HepG2 (cell line): ENCODE data around the gene ERICH3. TPM values are rescaled to one million over a fixed set of nuclear protein-coding genes. Genes with fewer than 3 reads are reported as not detected.

Experiments used
- ATAC-seq: fragments of 200-7000 bp; cut with Tn5 transposase; 3 replicates; pipeline ENCODE4 v1.9.1; 2020; ENCODE audit warnings: mild to moderate bottlenecking, moderate library complexity
- BruUV-seq: library from RNA; stranded (reverse); fragments of 400-500 nt; replicated peaks from 2 replicates; lab custom pipeline; 2021; lab: Mats Ljungman, UMichigan
- CTCF ChIA-PET: fragments of 300-600 bp; formaldehyde crosslinking; extraction: SDS; loops from one replicate; lab custom pipeline; 2021; ENCODE audit warnings: low total read pairs, inconsistent platforms, low intra/inter-chr PET ratio; lab: Yijun Ruan, JAX
- POLR2A ChIA-PET: fragments of 350-600 bp; sonication (Branson Sonifier 250); formaldehyde crosslinking; loops from one replicate; lab custom pipeline; 2020; ENCODE audit warnings: antibody characterized with exemption, inconsistent platforms; lab: Yijun Ruan, JAX
- DNase-seq: peaks from one replicate; pipeline ENCODE4 v3.0.0-alpha.2; 2015; ENCODE audit warnings: low spot score
- FAIRE-seq: peaks from 3 replicates; lab custom pipeline; 2011; peaks lifted over from hg19 to GRCh38; lab: Jason Lieb, UNC
- H2AFZ ChIP-seq: one replicate; pipeline ENCODE4 v1.6.1; 2011; ENCODE audit warnings: low read length, inconsistent platforms
- H3K27ac ChIP-seq: fragments of 300-600 bp; 3 replicates; pipeline ENCODE4 v1.8.0; 2011; ENCODE audit warnings: mixed run types, mild to moderate bottlenecking, mixed read lengths, low read length, inconsistent platforms; ENCODE audit not compliant: insufficient read depth; ENCODE audit errors: extremely low read length
- H3K27me3 ChIP-seq, 2 experiments: fragments of 200-600 bp in 1 of 2; 2 replicates in 1 of 2; 3 replicates in 1 of 2; pipeline versions ENCODE4 v1.6.0 to v1.8.0; 2011; ENCODE audit warnings: low read length in 2 of 2, mild to moderate bottlenecking in 2 of 2, moderate library complexity in 2 of 2, inconsistent platforms in 1 of 2; ENCODE audit not compliant: insufficient read depth in 2 of 2, control insufficient read depth in 1 of 2
- H3K36me3 ChIP-seq, 2 experiments: fragments of 200-600 bp in 1 of 2; replicated peaks in 1 of 2; 2 replicates in 1 of 2; 3 replicates in 1 of 2; pipeline versions ENCODE4 v1.5.1 to v1.8.0; 2011; ENCODE audit warnings: low read length in 2 of 2, inconsistent platforms in 1 of 2; ENCODE audit not compliant: insufficient read depth in 2 of 2, control insufficient read depth in 1 of 2
- H3K4me1 ChIP-seq: 2 replicates; pipeline ENCODE4 v1.5.1; 2012; ENCODE audit warnings: low read length, inconsistent platforms; ENCODE audit not compliant: insufficient read depth
- H3K4me2 ChIP-seq: 2 replicates; pipeline ENCODE4 v1.6.0; 2011; ENCODE audit warnings: low read depth, low read length, inconsistent platforms
- H3K4me3 ChIP-seq, 3 experiments: fragments of 200-600 bp in 1 of 3; sonication (generic), shearing (Covaris generic) in 1 of 3; replicated peaks in 1 of 3; 2 replicates each; pipeline ENCODE4 v1.5.1; 2011 to 2016; ENCODE audit warnings: low read length in 3 of 3, inconsistent platforms in 2 of 3, low read depth in 2 of 3, mild to moderate bottlenecking in 2 of 3, control low read depth in 1 of 3, mixed read lengths in 1 of 3; ENCODE audit not compliant: insufficient read depth in 1 of 3
- H3K79me2 ChIP-seq: one replicate; pipeline ENCODE4 v1.6.1; 2011; ENCODE audit warnings: low read length, inconsistent platforms; ENCODE audit not compliant: insufficient read depth
- H3K9ac ChIP-seq: 2 replicates; pipeline ENCODE4 v1.6.0; 2011; ENCODE audit warnings: mild to moderate bottlenecking, low read depth, low read length, inconsistent platforms; ENCODE audit not compliant: insufficient read depth
- H3K9me3 ChIP-seq: 2 replicates; pipeline ENCODE4 v1.5.1; 2012; ENCODE audit warnings: mild to moderate bottlenecking, low read length
- H4K20me1 ChIP-seq: 2 replicates; pipeline ENCODE4 v1.6.0; 2011; ENCODE audit warnings: inconsistent platforms, mild to moderate bottlenecking, low read length, moderate library complexity; ENCODE audit not compliant: insufficient read depth
- BATF2 ChIP-seq: sonication (generic); formaldehyde crosslinking; IDR thresholded peaks from 2 replicates; pipeline ENCODE4 v1.8.0; 2022; ENCODE audit warnings: mild to moderate bottlenecking, missing genetic modification reagents, moderate library complexity
- CBX1 ChIP-seq: IDR thresholded peaks from one replicate; pipeline ENCODE4 v1.6.1; 2016; ENCODE audit warnings: antibody characterized with exemption, low read depth
- FOXC1 ChIP-seq: sonication (generic); formaldehyde crosslinking; IDR thresholded peaks from 2 replicates; pipeline ENCODE4 v1.8.0; 2022; ENCODE audit warnings: mild to moderate bottlenecking, missing genetic modification reagents, borderline replicate concordance
- KLF16 ChIP-seq, 2 experiments: sonication (generic) in 1 of 2; formaldehyde crosslinking in 1 of 2; IDR thresholded peaks; 2 replicates each; pipeline versions ENCODE4 v1.6.1 to v1.8.0; 2016 to 2023; ENCODE audit warnings: missing genetic modification reagents in 2 of 2, missing compliant biosample characterization in 1 of 2
- MLX ChIP-seq: IDR thresholded peaks from 2 replicates; pipeline ENCODE4 v1.6.1; 2016
- REL ChIP-seq: sonication (generic); formaldehyde crosslinking; conservative IDR thresholded peaks from 2 replicates; pipeline ENCODE4 v1.8.0; 2022; ENCODE audit warnings: mild to moderate bottlenecking, missing genetic modification reagents, moderate library complexity
- SCMH1 ChIP-seq: sonication (generic); formaldehyde crosslinking; IDR thresholded peaks from 2 replicates; pipeline ENCODE4 v1.9.0; 2021; ENCODE audit warnings: missing genetic modification reagents, mild to moderate bottlenecking, borderline replicate concordance
- SNAI1 ChIP-seq: sonication (generic); formaldehyde crosslinking; IDR thresholded peaks from 2 replicates; pipeline ENCODE4 v1.5.0; 2020; ENCODE audit warnings: mild to moderate bottlenecking, missing genetic modification reagents, borderline replicate concordance
- TBX3 ChIP-seq: fragments of 450-650 bp; IDR thresholded peaks from 2 replicates; pipeline ENCODE4 v1.6.1; 2017; ENCODE audit warnings: antibody characterized with exemption, mild to moderate bottlenecking, inconsistent platforms, borderline replicate concordance
- TCF7 ChIP-seq: sonication (generic); IDR thresholded peaks from 2 replicates; pipeline ENCODE4 v1.6.1; 2016; ENCODE audit warnings: antibody characterized with exemption, low read depth
- THAP7 ChIP-seq: sonication (generic); formaldehyde crosslinking; IDR thresholded peaks from 2 replicates; pipeline ENCODE4 v1.8.1; 2023; ENCODE audit warnings: mild to moderate bottlenecking, missing genetic modification reagents
- ZBTB34 ChIP-seq: sonication (generic); formaldehyde crosslinking; IDR thresholded peaks from 2 replicates; pipeline ENCODE4 v1.8.0; 2022; ENCODE audit warnings: mild to moderate bottlenecking, missing genetic modification reagents
- ZNF121 ChIP-seq: sonication (generic); formaldehyde crosslinking; IDR thresholded peaks from 2 replicates; pipeline ENCODE4 v1.5.0; 2020; ENCODE audit warnings: mild to moderate bottlenecking, missing genetic modification reagents
- ZNF232 ChIP-seq: sonication (generic); formaldehyde crosslinking; IDR thresholded peaks from 2 replicates; pipeline ENCODE4 v1.4.0; 2020; ENCODE audit warnings: missing genetic modification reagents, borderline replicate concordance
- ZNF33A ChIP-seq: sonication (generic); formaldehyde crosslinking; IDR thresholded peaks from 2 replicates; pipeline ENCODE4 v1.5.1; 2020; ENCODE audit warnings: missing genetic modification reagents, mild to moderate bottlenecking, moderate library complexity, borderline replicate concordance
- ZNF674 ChIP-seq: sonication (generic); formaldehyde crosslinking; IDR thresholded peaks from 2 replicates; pipeline ENCODE4 v1.5.0; 2020; ENCODE audit warnings: low read depth, mild to moderate bottlenecking, missing genetic modification reagents
- ZZZ3 ChIP-seq: sonication (generic); formaldehyde crosslinking; IDR thresholded peaks from 2 replicates; pipeline ENCODE4 v1.4.0; 2020; ENCODE audit warnings: missing genetic modification reagents, mild to moderate bottlenecking, borderline replicate concordance
- WGBS: methylation state at CpG from one replicate; pipeline ENCODE4 v1.1.6; 2017; ENCODE audit warnings: low lambda C conversion rate; 5-methylcytosine and 5-hydroxymethylcytosine counted together
- in situ Hi-C: cut with HindIII; loops from 2 replicates; pipeline ENCODE4 v1.10.0; 2017; ENCODE audit warnings: low pct_unique_long_range_greater_than_20kb; ENCODE audit not compliant: extremely low pct_ligation_motif_present
- intact Hi-C: fragments of 100-400 bp; cut with micrococcal nuclease; formaldehyde crosslinking; loops from one replicate; pipeline ENCODE4 v1.10.0; 2022; ENCODE audit not compliant: unreplicated experiment
- polyA plus RNA-seq, 8 experiments: library from polyadenylated mRNA; depleted of rRNA in 3 of 8; stranded (reverse) in 7 of 8; unstranded in 1 of 8; fragments of >200 nt; fragmentation: Illumina TruSeq in 4 of 8; extraction: Trizol in 4 of 8; gene quantifications; 2 replicates each; pipeline versions ENCODE4 v1.2.1 to v1.2.3, GENCODE V29; 2011 to 2016; ENCODE audit warnings: low read depth in 4 of 8, missing spikeins in 1 of 8, mixed read lengths in 1 of 8; ENCODE audit not compliant: insufficient read depth in 1 of 8
- total RNA-seq, 5 experiments: library from RNA; depleted of rRNA; stranded (reverse); fragments of >200 nt; fragmentation: Illumina TruSeq; extraction: Trizol; gene quantifications; 2 replicates each; pipeline ENCODE4 v1.2.3, GENCODE V29; 2016; ENCODE audit warnings: low read depth in 1 of 5

Gene ERICH3
- total and polyA plus RNA-seq, 2 of the 13 experiments (the other 11 are each of a cell fraction or from before 2014, with no cell fraction given) = 0.03 TPM; not detected in 1

- WGBS = 0% methylated on average over 1 of the region's 1 CpG
- Histone ChIP-seq H3K4me1 (no peaks in the 10 kb centered on the region), H2AFZ (no peak overlapping the region), H3K9ac (no peak overlapping the region), H3K79me2 (no peaks in the 10 kb centered on the region), H3K4me3 (no peak overlapping the region), H3K27ac (no peak overlapping the region), H3K27me3 (no peaks in the 10 kb centered on the region), H3K36me3 (no peaks in the 10 kb centered on the region), H3K9me3 (no peaks in the 10 kb centered on the region)
- intact Hi-C loops (no loop called here), in situ Hi-C loops (no loop called here)
- ChIA-PET CTCF (no interaction called here), POLR2A (no interaction called here)
- ATAC-seq (no peak), DNase-seq (no peak), FAIRE-seq (no peak)
- TF ChIP-seq THAP7 (CRISPR knock-in tag) = no peak
- TF ChIP-seq SNAI1 (CRISPR knock-in tag) = no peak
- no peak for TF ChIP-seq MLX
- TF ChIP-seq SCMH1 (CRISPR knock-in tag) = no peak
- no peak for TF ChIP-seq ZBTB34 (CRISPR knock-in tag)
- TF ChIP-seq ZNF33A (CRISPR knock-in tag) = no peak
- no peak for TF ChIP-seq ZNF674 (CRISPR knock-in tag)
- no peak for TF ChIP-seq ZNF232
- no peak for TF ChIP-seq ZZZ3
- no peak for TF ChIP-seq KLF16 (CRISPR knock-in tag; IDR thresholded peaks at IDR 0.05)
- TF ChIP-seq TCF7 = no peak
- TF ChIP-seq FOXC1 = no peak
- TF ChIP-seq TBX3 = no peak
- no peak for TF ChIP-seq CBX1
- TF ChIP-seq ZNF121 (CRISPR knock-in tag) = no peak
- TF ChIP-seq BATF2 = no peak
- no peak for TF ChIP-seq REL (CRISPR knock-in tag)
- TF ChIP-seq, all 625 proteins: peak for 0
- no TSS peak for BruUV-seq
- no peaks in the 10 kb centered on the region for H4K20me1 ChIP-seq
- H3K4me2 ChIP-seq = no peak overlapping the region
These were observed 36.3 kb downstream of the ERICH3 start for GRCh38 chr1:74637296-74637695.
